Kidney epithelial cell (primary cell): ENCODE data around the gene CEBPE. TPM values are rescaled to one million over a fixed set of nuclear protein-coding genes. Genes with fewer than 3 reads are reported as not detected.

ENCODE experiments used
- DNase-seq: peaks from one replicate; pipeline ENCODE4 v3.0.0-alpha.2; 2010; ENCODE audit warnings: low read depth
- H3K27me3 ChIP-seq: 2 replicates; pipeline ENCODE4 v1.6.0; 2011; ENCODE audit warnings: low read length; ENCODE audit not compliant: control insufficient read depth, insufficient read depth
- H3K36me3 ChIP-seq: 2 replicates; pipeline ENCODE4 v1.5.1; 2011; ENCODE audit warnings: low read length; ENCODE audit not compliant: control insufficient read depth, insufficient read depth
- H3K4me3 ChIP-seq: 2 replicates; pipeline ENCODE4 v1.5.1; 2011; ENCODE audit warnings: low read depth, mild to moderate bottlenecking, control low read depth, low read length
- total RNA-seq: library from RNA; depleted of rRNA; stranded (reverse); fragments of >200 nt; gene quantifications from 2 replicates; pipeline ENCODE4 v1.2.3, GENCODE V29; 2015
- TF ChIP-seq, protein P1 (sequence below): IDR thresholded peaks from 2 replicates; pipeline ENCODE4 v1.5.1; 2011; ENCODE audit warnings: mild to moderate bottlenecking, moderate library complexity, low read length, control low read depth, inconsistent platforms; ENCODE audit not compliant: insufficient read depth, poor library complexity, severe bottlenecking

CEBPE gene
- total RNA-seq, 1 donor from 2014 or later = not detected

DNA sequence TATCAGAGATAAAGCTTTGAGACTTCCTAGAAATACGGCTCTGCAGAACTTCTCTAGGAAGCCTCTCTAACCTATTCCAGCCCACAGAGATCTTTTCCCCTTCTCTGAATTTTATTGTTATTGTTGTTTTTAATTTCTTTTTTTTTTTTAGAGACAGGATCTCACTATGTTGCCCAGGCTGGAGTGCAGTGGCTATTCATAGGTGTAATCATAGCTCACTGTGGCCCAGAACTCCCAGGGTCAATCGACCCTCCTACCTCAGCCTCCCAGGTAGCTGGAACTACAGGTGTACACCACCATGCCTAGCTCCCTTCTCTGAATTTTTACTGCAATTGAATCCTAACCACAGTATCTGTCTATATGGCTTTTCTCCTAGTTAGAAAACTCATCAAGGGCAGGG, 44.8 kb upstream of the CEBPE start:
- TF ChIP-seq, protein P1, sequence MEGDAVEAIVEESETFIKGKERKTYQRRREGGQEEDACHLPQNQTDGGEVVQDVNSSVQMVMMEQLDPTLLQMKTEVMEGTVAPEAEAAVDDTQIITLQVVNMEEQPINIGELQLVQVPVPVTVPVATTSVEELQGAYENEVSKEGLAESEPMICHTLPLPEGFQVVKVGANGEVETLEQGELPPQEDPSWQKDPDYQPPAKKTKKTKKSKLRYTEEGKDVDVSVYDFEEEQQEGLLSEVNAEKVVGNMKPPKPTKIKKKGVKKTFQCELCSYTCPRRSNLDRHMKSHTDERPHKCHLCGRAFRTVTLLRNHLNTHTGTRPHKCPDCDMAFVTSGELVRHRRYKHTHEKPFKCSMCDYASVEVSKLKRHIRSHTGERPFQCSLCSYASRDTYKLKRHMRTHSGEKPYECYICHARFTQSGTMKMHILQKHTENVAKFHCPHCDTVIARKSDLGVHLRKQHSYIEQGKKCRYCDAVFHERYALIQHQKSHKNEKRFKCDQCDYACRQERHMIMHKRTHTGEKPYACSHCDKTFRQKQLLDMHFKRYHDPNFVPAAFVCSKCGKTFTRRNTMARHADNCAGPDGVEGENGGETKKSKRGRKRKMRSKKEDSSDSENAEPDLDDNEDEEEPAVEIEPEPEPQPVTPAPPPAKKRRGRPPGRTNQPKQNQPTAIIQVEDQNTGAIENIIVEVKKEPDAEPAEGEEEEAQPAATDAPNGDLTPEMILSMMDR = no peak
- Histone ChIP-seq H3K36me3 (no peaks in the 10 kb centered on the region), H3K27me3 (no peaks in the 10 kb centered on the region), H3K4me3 (no peak overlapping the region)
- DNase-seq = no peak

DNA sequence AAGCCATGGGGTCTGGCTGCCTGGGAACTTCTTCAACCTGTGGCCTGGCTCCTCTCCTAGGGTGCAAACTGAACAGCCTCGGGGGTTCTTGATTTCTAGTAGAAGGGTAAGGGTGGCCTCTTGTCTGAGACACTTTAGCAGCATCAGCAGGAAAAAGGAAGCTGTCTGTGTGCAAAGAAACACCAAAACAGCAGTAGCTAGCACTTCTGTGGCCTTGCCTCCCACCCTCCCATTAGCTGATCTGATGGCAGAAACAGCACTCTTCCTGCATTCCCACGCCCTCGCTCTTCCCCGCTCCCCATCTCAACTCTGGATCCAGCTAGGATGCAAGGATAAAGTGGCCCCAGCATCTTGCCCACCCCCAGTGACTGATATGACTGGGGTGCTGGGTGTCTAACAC, 43.7 kb upstream of the CEBPE start:
- no peaks in the 10 kb centered on the region for H3K27me3 ChIP-seq
- DNase-seq = no peak
- no peaks in the 10 kb centered on the region for H3K36me3 ChIP-seq
- H3K4me3 ChIP-seq = no peak overlapping the region
- TF ChIP-seq, protein P1 = no peak

DNA sequence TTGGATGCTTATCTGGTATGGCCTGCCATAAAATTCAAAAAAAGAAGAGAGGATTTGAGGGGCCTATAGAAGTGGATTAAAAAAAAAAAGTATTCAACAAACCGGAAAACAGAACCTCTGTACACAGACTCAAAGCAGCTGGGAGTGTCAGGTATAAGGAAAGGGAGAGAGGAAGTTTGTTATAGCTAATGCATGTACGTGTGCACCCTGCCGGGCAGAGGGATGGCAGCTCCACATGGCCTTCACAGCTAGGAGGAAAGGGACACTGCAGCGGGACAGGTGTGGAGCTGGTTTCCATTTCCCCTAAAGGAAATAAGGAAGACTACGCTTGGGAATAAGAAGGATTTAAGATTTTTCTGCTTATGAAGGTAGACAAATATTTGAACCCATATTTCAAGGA, 43.0 kb upstream of the CEBPE start:
- H3K36me3 ChIP-seq = no peaks in the 10 kb centered on the region
- H3K27me3 ChIP-seq = no peaks in the 10 kb centered on the region
- DNase-seq = no peak
- TF ChIP-seq, protein P1 = no peak
- H3K4me3 ChIP-seq = no peak overlapping the region

DNA sequence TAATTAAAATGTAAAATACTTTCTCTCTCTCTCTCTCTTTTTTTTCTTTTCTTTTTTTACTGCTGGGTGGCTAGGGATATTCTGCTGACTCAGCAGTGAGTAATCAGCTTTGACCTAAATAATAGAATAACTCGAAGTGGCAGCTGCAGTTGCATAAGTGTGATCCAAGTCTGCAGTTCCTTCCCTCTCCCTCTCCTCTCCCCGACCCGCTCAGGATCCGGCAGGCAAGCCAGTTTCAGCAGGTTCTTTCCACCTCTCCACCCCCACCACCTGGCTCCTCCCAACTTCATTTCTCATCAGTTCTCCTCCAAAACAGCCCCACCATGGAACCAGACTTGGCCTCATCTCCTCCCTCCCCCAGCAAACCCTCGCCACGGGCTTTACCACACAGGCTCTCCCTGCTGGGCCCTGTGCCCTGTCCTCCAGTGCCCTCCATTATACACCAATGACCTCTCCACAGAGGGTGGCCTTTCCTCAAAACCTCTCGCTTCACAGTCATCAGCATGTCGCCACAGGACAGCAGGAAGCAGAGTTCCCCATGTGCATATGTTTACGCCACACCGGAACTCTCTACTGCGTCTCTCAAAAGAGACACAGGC, 42.0 kb upstream of the CEBPE start:
- H3K36me3 ChIP-seq = no peaks in the 10 kb centered on the region
- no peaks in the 10 kb centered on the region for H3K27me3 ChIP-seq
- TF ChIP-seq, protein P1 = no peak
- H3K4me3 ChIP-seq = no peak overlapping the region
- peak; percentile 49 for DNase-seq

DNA sequence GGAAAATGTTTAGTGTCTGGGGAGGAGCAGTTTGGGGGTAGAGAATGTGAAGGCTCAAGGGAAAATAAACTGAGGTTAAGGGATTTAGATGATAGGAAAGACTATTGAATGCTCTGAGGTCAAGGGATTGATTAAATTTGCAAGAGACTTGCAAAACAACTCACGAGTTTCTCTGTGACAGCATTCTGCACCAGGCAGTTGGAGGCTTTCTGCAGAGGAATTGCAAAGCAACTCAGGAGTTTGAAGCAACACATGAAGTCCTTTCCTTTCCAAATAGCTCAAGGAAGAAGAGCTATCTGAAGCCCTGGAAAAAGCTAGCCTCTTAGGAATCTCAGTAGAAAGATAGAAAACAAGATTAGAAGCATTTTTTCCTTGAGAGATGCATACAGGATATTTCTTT, 40.5 kb upstream of the CEBPE start:
- TF ChIP-seq, protein P1 = no peak
- Histone ChIP-seq H3K4me3 (no peak overlapping the region), H3K27me3 (no peaks in the 10 kb centered on the region), H3K36me3 (no peaks in the 10 kb centered on the region)
- DNase-seq = no peak

DNA sequence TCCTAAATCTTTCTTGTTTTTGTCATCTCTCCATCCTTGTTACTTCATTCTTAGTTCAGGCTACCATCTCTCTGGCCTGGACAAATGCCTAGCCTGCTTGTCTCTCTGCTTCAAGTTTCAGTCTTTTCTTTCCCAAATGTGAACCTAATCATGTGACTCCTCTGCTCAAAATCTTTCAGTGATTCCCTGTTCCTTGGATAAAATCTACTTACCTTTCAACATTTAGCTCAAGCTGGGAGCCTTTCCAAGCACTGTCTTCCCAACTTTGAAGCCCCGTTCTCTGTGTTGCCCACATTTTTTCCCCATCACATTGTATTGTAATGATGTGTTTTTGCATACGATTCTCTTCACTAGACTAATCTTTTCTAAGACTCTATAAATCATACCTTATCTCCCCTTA, 39.7 kb upstream of the CEBPE start:
- TF ChIP-seq, protein P1 = no peak
- H3K27me3 ChIP-seq = no peaks in the 10 kb centered on the region
- no peak for DNase-seq
- H3K36me3 ChIP-seq = no peaks in the 10 kb centered on the region
- no peak overlapping the region for H3K4me3 ChIP-seq
